GM21717 (cell line): Measurements from ENCODE around the gene GTF3C5.
"Not testable (repeated sequence)": the region's sequence is repeated elsewhere in the genome, so short reads cannot be mapped to it uniquely, and the experiment has no call there.

Source experiments
- ATAC-seq: cut with Tn5 transposase; IDR thresholded peaks from one replicate; pipeline ENCODE4 v1.9.1; 2021; ENCODE audit warnings: mild to moderate bottlenecking, moderate library complexity; ENCODE audit not compliant: unreplicated experiment

The GTF3C5 gene

DNA sequence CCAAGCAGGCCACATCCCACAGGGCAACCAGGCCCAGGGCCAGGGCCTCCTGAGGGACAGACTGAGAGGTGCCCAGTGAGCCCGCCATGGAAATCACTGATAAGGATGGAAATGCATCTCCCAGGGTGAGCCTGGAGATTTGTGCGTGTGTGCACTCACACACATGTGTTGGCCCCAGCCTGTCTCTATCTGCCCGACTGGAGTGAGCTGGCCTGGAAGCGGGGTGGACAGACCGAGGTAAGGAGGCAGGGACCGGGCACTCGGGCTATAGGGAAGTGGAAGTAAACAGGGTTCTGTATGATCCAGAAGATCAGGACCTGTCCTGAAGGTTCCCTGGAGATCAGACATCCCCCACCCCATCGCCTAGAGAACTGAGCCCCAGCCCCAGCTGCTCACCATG lies 34.9 kb upstream of the GTF3C5 start:
- ATAC-seq, result no peak

DNA sequence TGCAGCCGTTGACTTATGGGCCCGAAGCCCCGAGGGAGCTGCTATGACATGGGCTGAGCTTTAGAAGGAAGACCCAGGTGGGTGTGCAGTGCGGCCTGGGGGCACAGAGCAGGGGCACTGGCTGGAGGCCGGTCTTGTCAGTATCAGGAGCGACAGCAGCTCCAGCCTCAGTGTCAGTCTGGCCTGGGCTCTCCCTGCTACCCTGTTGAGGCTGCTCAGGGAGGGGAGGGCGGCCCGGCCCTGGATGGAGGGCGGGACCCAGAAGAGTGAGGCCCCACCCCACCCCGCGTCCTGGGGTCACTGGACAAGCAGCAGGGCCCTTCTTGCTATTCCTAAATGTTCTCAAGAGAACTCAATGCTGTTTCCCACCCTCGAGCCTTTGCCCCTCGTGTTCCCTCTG lies 34.3 kb upstream of the GTF3C5 start:
- no peak for ATAC-seq

DNA sequence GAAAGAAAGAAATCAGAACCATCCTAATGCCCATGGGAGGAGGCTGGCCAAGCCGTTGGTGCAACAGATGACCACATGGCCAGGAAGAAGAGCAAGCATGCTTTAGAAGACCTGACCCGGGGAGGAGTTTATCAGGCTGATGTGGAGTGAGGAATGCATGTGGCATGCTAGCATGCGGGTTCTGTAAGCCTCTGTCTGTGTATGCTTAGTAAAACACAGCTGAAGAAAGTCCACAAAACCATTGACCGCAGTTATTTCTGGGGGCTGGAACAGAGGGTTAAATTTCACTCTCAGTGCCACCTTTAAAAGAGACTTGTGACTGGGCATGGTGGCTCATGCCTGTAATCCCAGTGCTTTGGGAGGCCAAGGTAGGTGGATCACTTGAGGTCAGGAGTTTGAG lies 33.2 kb upstream of the GTF3C5 start:
- ATAC-seq, result no peak

DNA sequence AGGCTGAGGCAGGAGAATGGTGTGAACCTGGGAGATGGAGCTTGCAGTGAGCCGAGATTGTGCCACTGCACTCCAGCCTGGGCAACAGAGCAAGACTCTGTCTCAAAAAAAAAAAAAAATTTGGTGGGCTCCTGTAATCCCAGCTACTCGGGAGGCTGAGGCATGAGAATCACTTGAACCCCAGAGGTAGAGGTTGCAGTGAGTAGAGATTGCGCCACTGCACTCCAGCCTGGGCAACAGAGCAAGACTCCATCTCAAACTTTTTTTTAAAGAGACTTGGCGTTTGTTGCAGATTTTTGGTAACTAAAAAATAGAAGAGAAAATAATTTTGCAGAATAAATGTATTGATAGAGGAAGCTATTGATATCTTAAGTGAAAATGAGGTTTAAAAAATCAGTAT lies 32.6 kb upstream of the GTF3C5 start:
- ATAC-seq, result not testable (repeated sequence)

DNA sequence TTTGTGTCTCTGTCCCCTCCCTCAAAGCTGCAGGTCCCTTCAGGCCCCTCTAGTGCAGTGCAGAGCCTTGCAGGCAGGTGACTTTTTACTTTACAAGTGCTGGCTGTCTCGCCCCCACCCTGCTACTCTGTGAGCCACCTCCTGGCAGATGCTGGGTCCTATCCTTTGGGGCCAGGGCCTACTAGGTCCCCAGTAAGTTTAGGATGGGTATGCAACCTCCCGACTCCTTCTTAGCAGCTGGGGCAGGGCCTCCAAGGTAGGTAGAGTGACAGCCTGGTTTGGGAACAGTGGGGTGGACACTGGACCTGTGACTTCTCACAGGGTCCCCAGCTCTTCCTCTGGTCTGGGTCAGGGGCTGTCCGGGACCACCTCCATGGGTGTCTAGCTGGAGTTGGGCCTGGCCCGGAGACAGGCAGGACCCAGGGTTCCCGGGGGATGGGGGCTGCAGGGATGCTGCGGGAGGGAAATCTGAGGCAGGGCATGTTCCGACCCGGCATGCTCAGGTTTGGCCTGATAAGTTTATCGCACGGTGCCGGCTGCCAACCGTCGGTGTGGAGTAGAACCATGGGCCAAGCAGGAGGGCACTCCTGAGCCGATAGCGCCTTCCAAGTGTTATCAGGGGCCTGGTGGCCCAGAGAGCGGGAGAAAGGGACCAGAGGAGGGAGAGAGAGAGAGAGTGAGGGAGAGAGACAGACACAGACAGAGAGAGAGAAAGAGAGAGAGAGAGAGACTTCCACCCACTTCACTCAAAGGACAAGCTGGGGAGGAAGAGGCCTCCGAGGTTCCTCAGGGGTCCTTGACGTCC lies 31.8 kb upstream of the GTF3C5 start:
- no peak for ATAC-seq

DNA sequence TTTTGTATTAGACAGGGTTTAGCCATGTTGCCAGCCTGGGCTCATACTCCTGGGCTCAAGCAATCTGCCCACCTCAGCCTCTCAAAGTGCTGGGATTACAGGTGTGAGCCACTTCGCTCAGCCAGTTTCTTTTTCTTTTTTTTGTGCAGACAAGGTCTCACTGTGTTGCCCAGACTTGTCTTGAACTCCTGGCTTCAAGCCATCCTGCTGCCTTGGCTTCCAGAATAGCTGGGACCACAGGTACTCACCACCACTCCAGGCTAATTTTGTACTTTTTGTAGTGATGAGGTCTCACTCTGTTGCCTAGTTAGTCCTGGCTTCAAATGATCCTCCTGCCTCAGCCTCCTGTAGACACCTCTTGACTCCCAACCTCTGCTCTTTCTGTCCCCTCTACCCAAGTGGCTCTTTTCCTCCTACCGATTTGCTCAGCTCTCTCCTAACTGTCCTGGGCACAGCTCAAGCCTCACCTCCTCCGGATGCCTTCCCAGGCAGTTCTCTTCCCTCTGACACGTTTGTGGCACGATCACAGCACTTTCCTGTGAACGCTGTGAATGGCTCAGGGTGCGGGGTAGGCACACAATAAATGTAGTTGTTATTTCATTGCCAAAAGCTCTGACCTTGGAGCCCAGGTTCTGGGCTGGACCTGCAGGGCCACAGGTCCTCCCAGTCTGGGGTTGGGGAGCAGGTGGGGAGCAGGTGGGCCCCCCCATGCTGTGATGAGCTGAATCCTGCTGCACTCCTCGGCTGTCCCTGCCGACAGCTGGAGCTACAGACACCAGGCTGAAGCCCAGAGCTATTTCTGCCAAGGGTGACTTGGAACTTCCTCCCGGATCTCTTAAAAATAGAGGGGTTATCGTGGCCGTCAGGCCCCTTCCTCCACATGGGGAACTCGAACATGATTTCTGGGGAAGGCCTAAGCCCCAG lies 28.4 kb upstream of the GTF3C5 start:
- ATAC-seq, result no peak

DNA sequence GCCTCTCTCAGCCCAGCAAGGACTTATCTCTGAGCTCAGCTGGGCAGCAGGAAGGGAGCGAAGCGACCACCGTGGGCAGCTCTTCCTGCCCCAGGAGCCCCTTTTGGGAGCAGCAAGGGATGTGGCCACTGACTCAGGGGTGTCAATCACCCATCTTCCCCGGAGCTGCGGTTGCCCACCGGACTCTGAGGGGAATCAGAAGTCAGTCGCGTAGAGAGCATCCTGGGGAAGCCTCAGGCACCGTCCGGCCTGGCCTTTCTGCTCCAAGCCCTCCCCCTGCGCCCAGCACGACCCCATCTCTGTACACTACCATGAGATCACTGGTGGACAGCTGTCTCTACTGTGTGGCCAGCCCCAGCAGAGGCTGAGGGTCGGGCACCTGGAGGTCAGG lies 27.7 kb upstream of the GTF3C5 start:
- ATAC-seq, result no peak

DNA sequence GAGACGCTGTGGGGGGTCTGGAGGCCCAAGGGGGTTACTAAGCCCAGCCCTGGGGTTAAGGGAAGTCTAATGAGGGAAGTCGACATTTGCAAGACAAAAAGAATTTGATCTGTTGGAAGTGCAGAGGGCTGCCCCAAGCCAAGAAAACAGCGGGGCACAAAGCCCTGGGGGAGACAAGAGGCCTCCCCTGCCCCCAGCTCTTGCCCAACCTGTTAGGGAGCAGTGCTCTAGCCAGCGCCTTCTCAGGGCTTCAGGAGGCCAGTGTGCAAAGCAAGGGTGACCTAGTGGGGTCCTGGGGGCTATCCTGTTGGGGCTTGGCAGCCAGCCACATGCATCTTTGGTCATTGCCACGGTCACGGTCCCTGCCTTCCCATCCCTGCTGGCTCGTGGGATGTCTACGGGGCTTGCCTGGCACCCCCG lies 27.1 kb upstream of the GTF3C5 start:
- ATAC-seq, result no peak

DNA sequence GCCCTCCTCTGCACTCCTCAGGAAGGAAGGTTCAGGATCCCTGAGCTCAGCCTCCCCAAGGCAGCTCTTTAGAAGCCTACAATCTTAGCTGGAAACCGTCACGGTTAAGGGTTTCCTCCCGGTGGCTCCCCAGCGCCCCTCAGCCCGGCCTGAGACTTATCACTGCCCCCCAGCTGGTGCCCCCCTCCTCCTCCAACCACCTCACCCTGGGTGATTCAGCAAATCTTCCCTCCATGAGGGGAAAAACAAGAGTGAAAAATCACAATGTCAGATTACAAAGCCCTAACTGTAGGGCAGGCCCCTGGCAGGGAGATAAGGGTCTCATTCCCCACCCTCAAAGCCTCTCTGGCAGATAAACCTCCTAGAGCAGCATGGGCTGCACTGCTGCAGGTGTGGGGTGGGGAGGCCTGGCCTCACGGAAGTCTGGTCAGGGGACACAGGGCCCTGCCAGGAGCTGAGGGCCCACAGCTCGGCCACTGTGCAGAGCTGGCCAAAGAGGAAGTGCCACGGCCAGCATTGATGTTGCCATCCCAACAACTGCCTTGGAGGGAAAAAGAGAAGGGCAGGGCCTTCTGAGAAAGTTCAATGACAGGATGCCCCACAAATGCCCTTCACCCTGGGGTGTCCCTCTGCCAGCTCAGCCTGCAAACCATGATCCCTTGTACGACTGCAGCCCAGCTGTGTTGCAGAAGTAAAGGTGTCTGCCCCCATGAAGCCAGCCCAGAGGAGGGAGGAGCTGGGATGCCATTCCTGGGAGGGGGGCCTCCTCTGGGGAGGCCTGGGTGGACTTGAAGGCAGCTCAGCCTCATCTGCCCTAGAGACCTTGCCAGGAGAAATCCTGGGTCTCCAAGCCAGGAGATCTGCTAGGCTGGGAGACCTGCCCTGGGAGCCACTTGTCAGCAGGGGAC lies 26.5 kb upstream of the GTF3C5 start:
- ATAC-seq, result no peak

DNA sequence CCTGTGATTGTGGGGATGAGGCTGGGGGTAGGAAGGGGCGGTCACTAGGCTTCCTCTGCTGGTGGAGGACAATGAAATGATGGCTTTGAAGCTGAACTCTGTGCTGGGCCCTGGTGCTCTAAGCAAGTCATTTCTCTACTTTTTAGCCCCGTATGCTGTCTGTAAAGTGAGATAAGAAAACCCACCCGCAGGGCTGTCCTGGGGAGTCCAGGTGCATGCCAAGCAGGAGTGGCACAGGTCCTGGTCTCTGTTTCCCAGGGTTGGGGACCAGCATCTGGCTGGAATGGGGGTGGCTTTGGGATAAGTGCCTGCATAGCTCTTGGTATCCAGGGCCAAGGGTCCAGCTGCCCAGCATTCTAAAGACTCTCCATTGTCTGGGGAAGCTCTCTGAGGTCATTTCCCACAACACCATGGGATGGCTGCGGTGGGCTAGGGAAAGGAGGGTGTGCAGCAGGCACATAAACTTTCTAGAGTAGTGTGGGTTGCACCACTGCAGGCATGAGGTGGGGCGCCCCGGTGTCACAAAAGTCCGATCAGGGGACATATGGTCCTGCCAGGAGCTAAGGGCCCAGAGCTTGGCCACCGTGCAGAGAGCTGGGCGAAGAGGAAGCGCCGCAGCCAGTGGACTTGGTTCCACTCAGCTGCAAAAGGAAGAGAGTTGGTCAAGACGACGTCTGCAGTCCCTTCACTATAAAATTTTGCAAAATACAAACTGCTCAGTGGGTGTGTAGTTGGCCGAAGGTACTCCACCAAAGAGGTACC lies 25.6 kb upstream of the GTF3C5 start:
- no peak for ATAC-seq

DNA sequence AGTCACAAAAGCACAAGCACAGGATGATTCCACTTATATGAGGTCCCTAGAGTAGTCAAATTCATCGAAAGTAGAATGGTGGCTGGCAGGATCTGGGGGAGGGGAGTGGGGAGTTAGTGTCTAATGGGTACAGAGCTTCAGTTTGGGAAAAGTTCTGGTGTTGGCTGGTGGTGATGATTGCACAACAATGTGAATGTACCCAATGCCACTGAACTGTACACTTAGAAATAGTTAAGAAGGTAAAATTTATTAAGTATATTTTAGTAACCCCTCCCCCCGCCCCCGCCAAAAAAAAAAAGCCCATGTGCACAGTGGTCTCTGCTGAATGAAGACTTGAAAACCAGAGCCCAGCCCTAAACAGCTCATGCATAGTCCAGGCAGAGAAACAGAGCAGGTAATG lies 24.8 kb upstream of the GTF3C5 start:
- no peak for ATAC-seq

DNA sequence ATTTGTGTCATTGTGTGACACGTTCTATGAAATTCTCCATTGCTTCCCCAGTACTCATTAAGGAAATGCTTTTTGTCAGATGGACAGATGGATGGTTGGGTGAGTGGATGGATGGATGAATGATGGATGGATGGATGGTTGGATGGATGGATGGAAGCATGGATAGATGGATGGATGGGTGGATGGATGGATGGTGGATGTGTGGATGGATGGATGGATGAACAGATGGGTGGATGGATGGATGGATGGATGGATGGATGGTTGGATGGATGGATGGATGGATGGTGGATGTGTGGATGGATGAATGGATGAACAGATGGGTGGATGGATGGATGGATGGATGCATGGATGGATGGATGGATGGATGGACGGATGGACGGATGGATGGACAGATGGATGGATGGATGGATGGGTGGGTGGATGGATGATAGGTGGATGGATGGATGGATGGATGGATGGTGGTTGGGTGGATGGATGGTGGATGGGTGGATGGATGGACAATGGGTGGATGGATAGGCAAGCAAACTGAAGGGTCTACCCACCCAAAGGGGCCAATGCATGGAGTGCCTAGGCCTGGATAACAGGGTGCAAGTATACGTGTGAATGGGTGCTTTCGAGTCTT lies 24.0 kb upstream of the GTF3C5 start:
- ATAC-seq, result no peak

DNA sequence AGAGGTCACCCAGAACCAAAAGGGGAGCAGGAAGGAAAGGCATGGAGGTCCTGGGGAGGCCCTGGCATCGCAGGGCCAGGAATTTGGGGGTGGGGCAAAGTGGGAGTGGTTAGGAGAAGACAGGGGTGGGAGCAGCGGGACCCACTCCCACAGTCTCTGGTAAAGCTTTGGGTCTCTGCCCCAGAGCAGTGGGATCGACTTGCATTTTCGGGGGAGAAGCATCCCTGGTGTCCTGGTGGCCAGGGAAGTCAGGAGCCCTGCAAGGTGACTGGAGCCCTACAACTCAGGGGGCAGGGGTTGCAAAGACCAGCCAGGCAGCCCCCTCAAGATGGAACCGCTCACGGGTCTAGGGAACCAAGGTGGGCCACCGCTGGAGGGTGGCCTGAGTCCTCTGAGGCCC lies 22.4 kb upstream of the GTF3C5 start:
- no peak for ATAC-seq

DNA sequence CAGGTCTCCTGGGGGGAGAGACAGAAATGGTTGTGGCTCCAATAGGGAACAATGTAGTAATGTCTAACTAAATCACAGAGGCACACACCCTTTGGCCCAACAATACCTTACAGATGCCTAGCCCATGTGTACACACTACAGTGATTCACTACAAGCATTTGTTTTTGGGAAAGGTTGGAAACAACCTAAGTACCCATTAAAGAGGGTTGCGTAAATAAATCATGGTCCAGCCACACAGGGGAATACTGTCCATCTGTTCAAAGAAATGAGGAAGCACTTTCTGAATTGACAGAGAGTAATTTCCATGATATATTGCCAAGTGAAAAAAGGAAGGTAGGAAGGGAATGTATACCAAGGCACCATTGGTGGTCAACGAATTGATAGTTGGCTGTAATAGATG lies 22.0 kb upstream of the GTF3C5 start:
- ATAC-seq, result no peak

DNA sequence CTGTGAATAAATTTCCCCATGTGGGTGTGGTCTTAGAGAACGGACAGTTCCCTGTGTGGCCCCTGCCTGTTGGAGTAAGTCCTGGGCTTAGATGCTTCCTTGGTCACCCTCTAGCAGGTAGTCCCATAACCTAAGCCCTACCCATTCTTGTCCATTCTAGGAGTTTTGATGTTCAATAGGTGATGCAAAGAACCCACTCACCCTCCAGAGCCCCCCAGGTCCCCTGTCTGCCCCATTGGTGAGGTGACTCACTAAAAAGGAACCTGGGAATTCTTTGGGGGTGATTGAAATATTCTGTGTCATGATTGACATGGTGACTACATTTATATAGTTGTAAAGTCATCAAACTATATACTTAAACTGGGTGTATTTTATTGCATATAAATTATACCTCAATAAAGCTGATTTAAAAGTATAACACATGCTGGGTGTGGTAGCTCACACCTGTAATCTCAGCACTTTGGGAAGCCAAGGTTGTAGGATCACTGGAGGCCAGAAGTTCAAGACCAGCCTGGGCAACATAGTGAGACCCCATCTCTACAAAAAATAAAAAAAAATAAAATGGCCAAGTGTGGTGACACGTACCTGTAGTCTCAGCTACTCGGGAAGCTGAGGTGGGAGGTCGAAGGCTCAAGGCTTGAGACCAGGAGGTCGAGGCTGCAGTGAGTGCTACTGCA lies 20.8 kb upstream of the GTF3C5 start:
- ATAC-seq, result no peak

DNA sequence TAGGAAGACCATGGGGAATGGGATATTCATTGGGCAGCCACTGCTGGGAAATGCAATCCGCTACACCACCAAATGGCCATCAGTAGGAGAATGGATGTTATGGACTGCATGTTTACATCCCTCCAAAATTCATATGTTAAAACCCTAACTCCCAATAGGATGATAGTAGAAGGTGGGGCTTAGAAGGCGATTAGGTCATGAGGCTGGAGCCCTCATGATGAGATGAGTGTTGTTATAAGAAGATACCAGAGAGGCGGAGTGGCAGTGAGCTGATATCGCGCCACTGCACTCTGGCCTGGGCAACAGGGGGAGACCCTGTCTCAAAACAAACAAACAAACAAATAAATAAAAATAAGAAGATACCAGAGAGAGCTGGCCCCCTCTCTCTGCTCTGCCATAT lies 16.1 kb upstream of the GTF3C5 start:
- ATAC-seq, result no peak

DNA sequence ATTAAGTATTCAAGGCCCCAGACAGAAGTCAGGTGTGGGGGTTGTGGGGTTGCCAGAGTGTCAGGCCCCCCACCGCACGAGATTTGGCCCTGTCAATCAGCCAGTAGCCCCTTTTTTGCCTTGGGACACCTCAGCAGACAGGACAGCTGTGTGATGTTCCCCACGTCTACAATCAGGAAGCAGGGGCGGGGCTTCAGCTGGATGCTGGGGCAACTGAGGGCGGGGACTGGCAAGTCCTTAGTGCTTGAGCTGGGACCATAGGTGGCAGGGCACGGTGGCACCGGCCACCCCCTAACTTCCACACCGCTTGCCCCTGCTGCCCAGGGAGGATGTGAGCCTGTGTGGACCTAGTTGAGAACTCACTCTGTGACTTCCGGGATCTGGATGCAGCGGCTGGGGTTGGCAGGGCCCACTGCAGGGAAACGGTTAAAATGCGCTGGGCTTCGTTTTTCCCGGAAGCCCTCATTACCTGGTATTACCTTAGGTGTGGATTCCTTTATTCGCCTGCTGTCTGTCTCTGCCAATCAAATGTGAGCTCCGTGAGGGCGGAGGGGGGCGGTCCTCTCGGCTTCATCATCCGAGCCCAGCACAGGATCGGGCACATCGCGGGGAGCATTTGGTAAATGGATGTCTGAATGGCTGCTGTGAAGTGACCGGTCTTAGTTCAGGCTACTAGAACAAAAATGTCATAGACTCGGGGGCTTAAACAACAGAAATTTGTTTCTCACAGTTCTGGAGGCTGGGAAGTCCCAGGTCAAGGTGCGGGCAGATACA lies 7.5 kb upstream of the GTF3C5 start:
- ATAC-seq, result no peak

DNA sequence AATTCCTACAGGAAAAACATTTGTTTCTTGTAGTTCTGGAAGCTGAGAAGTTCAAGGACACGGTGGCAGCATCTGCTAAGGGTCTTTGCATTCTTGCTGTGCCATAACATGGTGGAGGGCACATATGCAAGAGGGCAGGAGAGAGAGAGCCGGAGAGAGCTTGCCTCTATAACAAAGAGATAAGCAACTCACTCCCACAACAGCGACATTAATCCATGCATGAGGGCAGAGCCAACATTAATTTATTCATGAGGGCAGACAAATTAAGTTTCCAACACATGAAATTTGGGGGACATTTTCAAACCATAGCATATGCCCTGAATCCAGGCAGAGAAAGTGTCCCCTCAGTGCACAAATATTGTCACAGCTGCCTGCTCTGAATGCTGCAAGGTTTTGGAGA lies 4.4 kb upstream of the GTF3C5 start:
- no peak for ATAC-seq

DNA sequence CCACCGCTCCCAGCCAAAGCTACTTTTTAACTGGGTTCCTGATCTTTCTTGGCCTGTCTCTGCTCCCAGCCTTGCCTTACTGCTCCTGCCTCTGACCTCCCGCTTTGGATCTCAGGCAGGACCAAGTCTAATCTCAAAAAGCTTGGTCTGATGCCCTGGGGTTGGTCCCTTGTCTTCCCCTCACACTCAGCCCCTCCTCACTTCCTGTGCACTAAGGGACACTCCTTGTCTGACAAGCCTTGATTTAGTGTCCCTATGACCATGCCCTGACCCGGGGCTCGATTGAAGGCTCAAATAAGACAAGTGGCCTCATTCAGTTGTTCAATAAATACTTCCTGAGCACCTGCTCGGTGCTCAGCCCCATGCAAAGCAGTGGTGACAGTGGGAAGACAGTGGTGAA lies 3.7 kb upstream of the GTF3C5 start:
- no peak for ATAC-seq
